Measurements from ENCODE around the gene LUZP2. TPM values are rescaled to one million over a fixed set of nuclear protein-coding genes. Genes with fewer than 3 reads are reported as not detected.

LUZP2 gene
- total and polyA plus RNA-seq, 2 donors (not counting 1 experiment from before 2014, with no cell fraction given): not detected

DNA sequence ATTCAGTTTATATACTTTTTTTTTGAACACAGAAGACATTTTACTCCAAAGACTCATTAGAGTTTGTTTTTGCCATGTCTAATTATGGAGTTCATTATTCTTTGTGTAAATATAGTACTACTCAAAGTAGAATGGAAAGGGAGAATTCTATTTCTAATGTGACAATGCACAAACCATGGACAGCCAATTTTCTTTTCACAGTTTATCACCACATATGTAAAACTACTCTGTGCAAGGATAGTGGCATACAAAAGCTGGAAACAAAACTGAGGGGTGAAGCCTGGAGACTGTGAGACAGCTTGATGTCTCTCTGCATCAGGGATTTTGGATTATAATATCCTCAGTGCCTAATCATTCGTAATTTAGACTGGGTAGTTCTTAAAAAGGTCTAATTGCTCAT is 75.5 kb downstream of the LUZP2 start:
- H3K9me3 Mint-ChIP-seq (ENCODE audit: insufficient read depth): no peaks in the 10 kb centered on the region
- Histone ChIP-seq H2AFZ (ENCODE audit: insufficient read depth, low read depth, low read length, poor library complexity, severe bottlenecking) (no peak overlapping the region), H3K4me3 (ENCODE audit: control extremely low read depth in 1 of 5, extremely low read depth in 1 of 5, insufficient read depth in 1 of 5, low read depth in 2 of 5, low read length in 4 of 5) (no peak overlapping the region), H3K9ac (ENCODE audit: low read length) (no peak overlapping the region), H3K4me2 (replicated peaks; ENCODE audit: low read depth, low read length, poor library complexity, severe bottlenecking) (no peak overlapping the region), H3K9me3 (ENCODE audit: control extremely low read depth in 1 of 3, control insufficient read depth in 2 of 3, insufficient read depth in 1 of 3, low read length in 2 of 3) (no peaks in the 10 kb centered on the region), H3K4me1 (ENCODE audit: control insufficient read depth in 2 of 2, insufficient read depth in 2 of 2, low read length in 2 of 2) (no peaks in the 10 kb centered on the region), H3K79me2 (ENCODE audit: control insufficient read depth, insufficient read depth, low read length) (no peaks in the 10 kb centered on the region), H3K36me3 (replicated peaks in 1 of 2; ENCODE audit: control extremely low read depth in 1 of 2, control insufficient read depth in 1 of 2, extremely low read depth in 1 of 2, insufficient read depth in 2 of 2, low read length in 1 of 2) (no peaks in the 10 kb centered on the region), H3K27ac (ENCODE audit: low read length in 2 of 2) (no peak overlapping the region), H4K20me1 (ENCODE audit: control insufficient read depth, insufficient read depth, low read length, poor library complexity, severe bottlenecking) (no peaks in the 10 kb centered on the region), H3K27me3 (replicated peaks in 1 of 4; ENCODE audit: control extremely low read depth in 1 of 4, control insufficient read depth in 3 of 4, insufficient read depth in 4 of 4, low read length in 3 of 4) (no peaks in the 10 kb centered on the region)
- ATAC-seq (ENCODE audit: low read depth) (no peak), DNase-seq (no peak)
- ChIA-PET POLR2A (no interaction called here), CTCF (no interaction called here)
- intact Hi-C loops (cut with micrococcal nuclease): no loop called here
- no peaks in the 10 kb centered on the region for H3K27me3 Mint-ChIP-seq
- H3K4me3 Mint-ChIP-seq: no peak overlapping the region
- no CpG with 5 or more reads among the region's 1 CpG for WGBS (ENCODE audit: insufficient coverage)
- H3K27ac Mint-ChIP-seq: no peak overlapping the region
- TF ChIP-seq EZH2 (IDR thresholded peaks at IDR 0.05; ENCODE audit: borderline replicate concordance, insufficient read depth, low read depth, low read length, poor library complexity, severe bottlenecking): no peak
- TF ChIP-seq, protein P1, sequence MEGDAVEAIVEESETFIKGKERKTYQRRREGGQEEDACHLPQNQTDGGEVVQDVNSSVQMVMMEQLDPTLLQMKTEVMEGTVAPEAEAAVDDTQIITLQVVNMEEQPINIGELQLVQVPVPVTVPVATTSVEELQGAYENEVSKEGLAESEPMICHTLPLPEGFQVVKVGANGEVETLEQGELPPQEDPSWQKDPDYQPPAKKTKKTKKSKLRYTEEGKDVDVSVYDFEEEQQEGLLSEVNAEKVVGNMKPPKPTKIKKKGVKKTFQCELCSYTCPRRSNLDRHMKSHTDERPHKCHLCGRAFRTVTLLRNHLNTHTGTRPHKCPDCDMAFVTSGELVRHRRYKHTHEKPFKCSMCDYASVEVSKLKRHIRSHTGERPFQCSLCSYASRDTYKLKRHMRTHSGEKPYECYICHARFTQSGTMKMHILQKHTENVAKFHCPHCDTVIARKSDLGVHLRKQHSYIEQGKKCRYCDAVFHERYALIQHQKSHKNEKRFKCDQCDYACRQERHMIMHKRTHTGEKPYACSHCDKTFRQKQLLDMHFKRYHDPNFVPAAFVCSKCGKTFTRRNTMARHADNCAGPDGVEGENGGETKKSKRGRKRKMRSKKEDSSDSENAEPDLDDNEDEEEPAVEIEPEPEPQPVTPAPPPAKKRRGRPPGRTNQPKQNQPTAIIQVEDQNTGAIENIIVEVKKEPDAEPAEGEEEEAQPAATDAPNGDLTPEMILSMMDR (IDR thresholded peaks at IDR 0.05): no peak
- H3K4me1 Mint-ChIP-seq: no peaks in the 10 kb centered on the region

DNA sequence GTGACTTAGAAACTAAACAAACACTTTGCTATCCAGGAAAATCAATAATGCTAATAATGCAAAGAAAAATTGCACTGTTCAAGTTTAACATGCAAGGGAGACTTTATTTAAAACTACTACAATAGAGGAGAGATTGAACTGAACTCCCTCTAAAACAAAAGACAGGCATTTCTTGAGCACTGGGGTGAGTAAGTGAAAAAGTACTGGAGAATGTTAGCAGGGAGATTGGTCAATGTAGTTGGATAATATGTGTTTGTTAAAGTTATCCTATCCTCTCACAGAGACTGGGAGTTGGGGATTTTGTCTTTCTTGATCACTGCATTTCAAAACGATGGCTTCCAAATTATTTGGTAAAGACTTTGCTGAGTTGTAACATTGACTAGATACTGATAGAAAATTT is 77.6 kb downstream of the LUZP2 start:
- H3K9me3 Mint-ChIP-seq (ENCODE audit: insufficient read depth): no peaks in the 10 kb centered on the region
- Histone ChIP-seq H3K9me3 (ENCODE audit: control extremely low read depth in 1 of 3, control insufficient read depth in 2 of 3, insufficient read depth in 1 of 3, low read length in 2 of 3) (no peaks in the 10 kb centered on the region), H3K36me3 (replicated peaks in 1 of 2; ENCODE audit: control extremely low read depth in 1 of 2, control insufficient read depth in 1 of 2, extremely low read depth in 1 of 2, insufficient read depth in 2 of 2, low read length in 1 of 2) (no peaks in the 10 kb centered on the region), H3K4me1 (ENCODE audit: control insufficient read depth in 2 of 2, insufficient read depth in 2 of 2, low read length in 2 of 2) (no peaks in the 10 kb centered on the region), H3K27me3 (replicated peaks in 1 of 4; ENCODE audit: control extremely low read depth in 1 of 4, control insufficient read depth in 3 of 4, insufficient read depth in 4 of 4, low read length in 3 of 4) (no peaks in the 10 kb centered on the region), H3K27ac (ENCODE audit: low read length in 2 of 2) (no peak overlapping the region), H3K4me2 (replicated peaks; ENCODE audit: low read depth, low read length, poor library complexity, severe bottlenecking) (no peak overlapping the region), H3K79me2 (ENCODE audit: control insufficient read depth, insufficient read depth, low read length) (no peaks in the 10 kb centered on the region), H2AFZ (ENCODE audit: insufficient read depth, low read depth, low read length, poor library complexity, severe bottlenecking) (no peak overlapping the region), H3K9ac (ENCODE audit: low read length) (no peak overlapping the region), H3K4me3 (ENCODE audit: control extremely low read depth in 1 of 5, extremely low read depth in 1 of 5, insufficient read depth in 1 of 5, low read depth in 2 of 5, low read length in 4 of 5) (no peak overlapping the region), H4K20me1 (ENCODE audit: control insufficient read depth, insufficient read depth, low read length, poor library complexity, severe bottlenecking) (no peaks in the 10 kb centered on the region)
- no peak overlapping the region for H3K27ac Mint-ChIP-seq
- CTCF ChIA-PET: no interaction called here
- intact Hi-C loops (cut with micrococcal nuclease): no loop called here
- ATAC-seq (ENCODE audit: low read depth): no peak
- WGBS (ENCODE audit: insufficient coverage): no CpG with 5 or more reads among the region's 1 CpG
- DNase-seq: no peak
- no peak overlapping the region for H3K4me3 Mint-ChIP-seq
- TF ChIP-seq EZH2 (IDR thresholded peaks at IDR 0.05; ENCODE audit: borderline replicate concordance, insufficient read depth, low read depth, low read length, poor library complexity, severe bottlenecking): no peak
- TF ChIP-seq, protein P1 (IDR thresholded peaks at IDR 0.05): no peak
- POLR2A ChIA-PET: no interaction called here
- no peaks in the 10 kb centered on the region for H3K27me3 Mint-ChIP-seq
- no peaks in the 10 kb centered on the region for H3K4me1 Mint-ChIP-seq
